GM12873 (cell line): Measurements from ENCODE around the gene RNU5B-1.

ENCODE experiments used
- TF ChIP-seq, protein P1 (sequence below): IDR thresholded peaks from 2 replicates; pipeline ENCODE4 v1.5.1; 2012; ENCODE audit warnings: low read depth, mild to moderate bottlenecking, moderate library complexity, low read length, control low read depth; ENCODE audit not compliant: insufficient read depth; ENCODE audit errors: missing control alignments

RNU5B-1 gene

DNA sequence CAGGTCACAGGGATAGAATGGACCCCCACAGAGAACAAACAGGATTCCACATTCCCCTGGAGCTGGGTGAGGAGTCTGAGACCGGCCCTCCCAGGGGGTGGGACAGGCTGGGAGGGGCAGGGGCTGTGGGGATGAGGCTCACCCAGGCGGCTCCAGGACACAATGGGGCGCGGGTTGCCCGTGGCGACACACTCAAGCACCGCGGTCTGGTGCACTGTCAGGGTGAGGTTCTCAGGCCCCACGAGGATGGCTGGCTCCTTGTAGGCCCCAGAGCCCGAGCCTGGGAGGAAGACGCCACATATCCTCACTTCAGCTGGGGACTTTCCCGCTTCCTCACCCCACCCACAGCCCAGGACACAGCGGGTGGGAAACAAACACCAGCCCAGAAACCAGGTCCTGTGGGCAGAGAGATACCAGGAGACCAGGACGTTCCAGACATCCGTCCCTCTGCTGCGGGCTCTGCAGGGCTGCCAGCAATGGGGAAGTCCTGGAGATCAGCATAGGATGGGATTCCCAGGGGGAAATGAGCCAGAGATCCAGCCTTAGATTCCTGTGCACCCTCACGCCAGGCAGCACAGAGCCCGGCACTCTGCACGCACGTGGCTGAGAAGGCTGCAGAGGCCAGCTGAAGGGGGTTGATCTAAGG lies 30.2 kb downstream of the RNU5B-1 start:
- TF ChIP-seq, protein P1, sequence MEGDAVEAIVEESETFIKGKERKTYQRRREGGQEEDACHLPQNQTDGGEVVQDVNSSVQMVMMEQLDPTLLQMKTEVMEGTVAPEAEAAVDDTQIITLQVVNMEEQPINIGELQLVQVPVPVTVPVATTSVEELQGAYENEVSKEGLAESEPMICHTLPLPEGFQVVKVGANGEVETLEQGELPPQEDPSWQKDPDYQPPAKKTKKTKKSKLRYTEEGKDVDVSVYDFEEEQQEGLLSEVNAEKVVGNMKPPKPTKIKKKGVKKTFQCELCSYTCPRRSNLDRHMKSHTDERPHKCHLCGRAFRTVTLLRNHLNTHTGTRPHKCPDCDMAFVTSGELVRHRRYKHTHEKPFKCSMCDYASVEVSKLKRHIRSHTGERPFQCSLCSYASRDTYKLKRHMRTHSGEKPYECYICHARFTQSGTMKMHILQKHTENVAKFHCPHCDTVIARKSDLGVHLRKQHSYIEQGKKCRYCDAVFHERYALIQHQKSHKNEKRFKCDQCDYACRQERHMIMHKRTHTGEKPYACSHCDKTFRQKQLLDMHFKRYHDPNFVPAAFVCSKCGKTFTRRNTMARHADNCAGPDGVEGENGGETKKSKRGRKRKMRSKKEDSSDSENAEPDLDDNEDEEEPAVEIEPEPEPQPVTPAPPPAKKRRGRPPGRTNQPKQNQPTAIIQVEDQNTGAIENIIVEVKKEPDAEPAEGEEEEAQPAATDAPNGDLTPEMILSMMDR, result no peak

DNA sequence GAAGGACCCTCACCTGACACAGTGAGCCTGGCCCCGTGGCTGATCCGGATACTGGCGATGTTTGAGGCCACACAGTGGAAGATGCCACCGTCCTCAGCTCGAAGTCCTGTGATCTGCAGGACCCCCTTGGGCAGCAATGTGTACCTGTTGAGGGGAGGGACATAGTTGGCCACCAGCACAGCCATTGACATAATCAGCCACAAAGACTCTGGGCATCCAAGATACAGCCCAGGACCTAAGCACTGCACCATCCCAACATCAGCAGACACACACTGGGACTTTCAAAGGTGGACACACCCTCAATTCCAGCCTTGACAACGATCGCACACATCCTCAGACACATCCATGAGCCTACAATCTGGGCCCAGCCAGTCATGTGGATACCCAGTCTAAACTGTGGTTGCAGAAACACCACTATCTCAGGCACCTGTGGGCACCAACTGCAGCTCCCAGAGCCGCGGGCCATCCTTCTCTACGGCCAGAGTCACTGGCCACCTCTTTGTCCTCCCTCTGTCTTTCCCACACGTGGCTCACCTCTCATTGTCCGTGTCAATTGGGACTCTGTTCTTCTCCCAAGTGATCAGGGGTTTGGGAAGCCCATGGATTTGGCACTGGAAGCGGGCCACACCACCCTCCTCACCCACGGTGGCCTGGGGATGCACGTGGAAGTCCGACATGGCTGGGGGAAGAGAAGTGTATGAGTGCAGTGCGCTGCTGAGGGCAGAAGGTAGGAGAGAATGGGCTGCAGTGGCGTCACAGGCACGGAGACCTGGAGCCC lies 31.0 kb downstream of the RNU5B-1 start:
- TF ChIP-seq, protein P1, result no peak

DNA sequence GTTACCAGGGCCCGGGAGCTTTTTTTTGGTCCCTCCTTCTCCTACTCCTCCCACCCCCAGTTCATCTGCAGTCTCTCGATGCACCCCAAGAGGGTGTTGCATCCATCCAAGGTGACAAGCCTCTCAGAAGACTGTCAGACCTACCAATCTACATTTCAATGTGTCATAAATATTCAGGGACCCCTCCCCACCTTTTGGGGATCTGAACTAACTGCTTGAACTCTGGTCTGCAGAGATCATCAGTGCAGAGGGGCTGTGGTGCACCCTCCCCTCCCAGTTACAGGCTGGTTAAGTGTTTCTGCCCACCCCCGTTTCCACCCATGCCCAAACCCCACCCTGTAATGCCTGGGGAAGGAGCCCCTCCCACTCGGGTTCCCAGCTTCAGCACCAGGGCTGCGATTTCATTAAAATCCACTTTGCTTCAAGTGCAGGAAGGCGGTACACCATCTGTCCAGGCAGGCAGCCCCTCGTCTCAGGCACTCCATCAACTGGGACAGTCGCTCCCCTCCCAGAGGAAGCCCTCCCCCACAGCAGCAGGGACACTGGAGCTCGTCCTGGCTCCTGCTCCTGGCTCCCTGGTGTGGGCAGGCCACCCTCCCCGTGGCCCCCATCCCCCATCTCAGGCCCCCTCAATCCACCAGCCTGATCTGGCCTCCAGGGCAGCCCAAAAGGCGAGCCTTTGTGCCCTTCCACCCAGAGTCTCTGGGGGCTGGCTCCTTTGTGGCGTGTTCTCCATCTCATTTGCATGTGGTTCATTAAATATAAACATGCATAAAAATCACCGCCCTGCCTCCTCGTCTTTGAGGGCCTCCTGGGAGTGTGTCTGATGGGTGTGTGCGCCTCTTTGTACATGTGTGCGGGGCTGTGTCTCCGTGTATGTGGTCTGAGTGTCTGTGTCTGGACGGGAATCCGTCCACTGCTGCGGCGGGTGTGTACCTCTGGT lies 32.3 kb downstream of the RNU5B-1 start:
- TF ChIP-seq, protein P1, result no peak

DNA sequence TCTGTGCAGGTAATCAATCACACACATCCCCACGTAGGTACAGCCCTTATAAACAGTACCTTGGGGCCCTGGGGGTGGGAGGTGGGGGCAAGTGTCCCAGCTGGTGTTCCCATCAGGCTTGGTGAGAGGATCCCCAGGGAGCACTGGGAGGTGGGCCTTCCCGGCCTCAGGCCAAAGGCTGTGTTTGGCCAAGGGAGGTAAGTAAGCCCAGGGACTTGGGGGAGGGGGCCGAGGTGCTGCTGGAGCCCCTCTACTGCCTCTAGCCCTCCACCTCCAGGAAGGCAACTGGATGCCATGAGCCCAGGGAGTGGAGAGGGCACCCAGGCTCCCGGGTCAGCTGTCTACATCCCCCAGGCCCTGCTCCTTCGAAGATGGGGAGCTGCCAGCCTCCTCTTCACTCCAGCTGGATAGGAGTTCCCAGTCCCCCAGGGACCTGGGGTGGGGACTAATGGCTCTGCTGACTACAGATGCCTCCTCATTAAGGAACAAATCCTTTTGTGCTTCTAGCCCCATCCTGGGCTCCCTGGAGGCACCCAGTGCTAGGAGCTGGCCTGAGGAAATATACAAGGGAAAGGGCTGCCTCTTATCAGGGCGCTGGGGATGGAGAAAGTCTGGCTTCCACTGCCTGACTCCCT lies 33.1 kb downstream of the RNU5B-1 start:
- TF ChIP-seq, protein P1, result no peak

DNA sequence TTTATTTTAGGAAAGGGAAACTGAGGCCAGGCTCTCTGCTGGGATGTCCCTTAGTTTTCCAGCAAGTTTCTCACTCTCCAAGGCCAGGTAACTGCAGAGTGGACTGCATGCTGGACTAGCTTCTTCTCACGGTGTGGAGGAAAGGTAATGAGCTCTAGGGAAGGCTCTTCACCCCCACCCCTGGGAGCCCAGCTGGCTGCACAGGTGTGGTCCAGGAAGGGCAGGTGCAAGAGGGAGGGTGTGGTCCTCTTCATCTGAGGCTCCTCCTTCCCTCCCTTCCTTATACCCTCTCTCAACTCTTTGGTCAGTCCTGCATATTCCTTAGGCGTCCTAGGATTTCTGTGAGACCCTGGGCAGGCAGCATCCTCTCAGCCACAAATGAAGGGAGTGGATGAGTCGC lies 33.9 kb downstream of the RNU5B-1 start:
- TF ChIP-seq, protein P1, result no peak

DNA sequence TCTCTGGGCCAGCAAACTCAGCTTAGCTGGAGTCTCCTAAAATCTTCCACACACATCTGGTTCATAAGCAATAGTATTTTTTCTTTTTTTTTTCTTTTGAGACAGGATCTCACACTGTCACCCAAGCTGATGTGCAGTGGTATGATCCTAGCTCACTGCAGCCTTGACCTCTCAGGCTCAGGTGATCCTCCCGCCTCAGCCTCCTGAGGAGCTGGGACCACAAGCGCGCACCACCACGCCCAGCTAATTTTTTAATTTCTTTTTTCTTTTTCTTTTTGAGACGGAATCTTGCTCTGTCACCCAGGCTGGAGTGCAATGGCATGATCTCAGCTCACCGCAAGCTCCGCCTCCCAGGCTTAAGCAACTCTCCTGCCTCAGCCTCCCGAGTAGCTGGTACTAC lies 34.3 kb downstream of the RNU5B-1 start:
- TF ChIP-seq, protein P1, result no peak
